ENCODE measurements around the gene CYB561D2. TPM values are rescaled to one million over a fixed set of nuclear protein-coding genes. Genes with fewer than 3 reads are reported as not detected.

CYB561D2 gene
- total RNA-seq, 6 donors from 2014 or later = 13.2 to 35.4 (median 26.8) TPM

- DNase-seq = peak in 1 of 2 donors; percentile 75
Measured at GRCh38 chr3:50324351-50325112, 26.1 kb upstream of the CYB561D2 start.

GRCh38 chr3:50325113-50325480, 25.6 kb upstream of the CYB561D2 start:
- 92 to 100% methylated on average over 1 to 2 of the region's 2 CpGs for WGBS, 2 donors
- no peak for ATAC-seq (ENCODE audit: low FRiP score in 2 of 2)

More at GRCh38 chr3:50324351-50325112, 26.1 kb upstream of the CYB561D2 start:
- H3K9me3 ChIP-seq = no peaks in the 10 kb centered on the region
- peak in 1 of 2 donors; percentile 32 for ATAC-seq (ENCODE audit: low FRiP score in 2 of 2)
- H3K27ac ChIP-seq = peak overlapping the region; percentile 94 to 97 (median 95)
- peaks cover 0 to 39% (median 23%) of the 10 kb centered on the region in 4 donors for H3K36me3 ChIP-seq
- TF ChIP-seq POLR2AphosphoS5 (IDR thresholded peaks at IDR 0.05) = peak in 1 of 2 donors; percentile 35
- TF ChIP-seq EP300 (IDR thresholded peaks at IDR 0.05) = no peak
- no peak for TF ChIP-seq POLR2A (IDR thresholded peaks at IDR 0.05)
- peak; percentile 86 to 95 (median 91) for TF ChIP-seq CTCF (IDR thresholded peaks at IDR 0.05)
- peak overlapping the region in 1 of 4 donors; percentile 96 for H3K4me3 ChIP-seq
- no peaks in the 10 kb centered on the region for H3K27me3 ChIP-seq
- WGBS, 2 donors = 32 to 42% methylated on average over 1 to 4 of the region's 4 CpGs
- peaks cover 51 to 82% (median 69%) of the 10 kb centered on the region in 4 donors for H3K4me1 ChIP-seq

GRCh38 chr3:50325497-50326181, 25.0 kb upstream of the CYB561D2 start:
- Histone ChIP-seq H3K27me3 (no peaks in the 10 kb centered on the region), H3K4me3 (no peak overlapping the region), H3K36me3 (peaks cover 9 to 39% (median 29%) of the 10 kb centered on the region in 4 donors), H3K9me3 (no peaks in the 10 kb centered on the region), H3K27ac (peak overlapping the region; percentile 94 to 97 (median 95)), H3K4me1 (peaks cover 43 to 71% (median 58%) of the 10 kb centered on the region in 4 donors)
- TF ChIP-seq POLR2A (IDR thresholded peaks at IDR 0.05) = no peak
- TF ChIP-seq EP300 (IDR thresholded peaks at IDR 0.05) = no peak
- TF ChIP-seq CTCF (IDR thresholded peaks at IDR 0.05) = no peak
- no peak for TF ChIP-seq POLR2AphosphoS5 (IDR thresholded peaks at IDR 0.05)
- ATAC-seq (ENCODE audit: low FRiP score in 2 of 2) (no peak), DNase-seq (no peak)
- 76 to 78% methylated on average over 9 to 11 of the region's 11 CpGs for WGBS, 2 donors

More at GRCh38 chr3:50325113-50325480, 25.6 kb upstream of the CYB561D2 start:
- no peaks in the 10 kb centered on the region for H3K27me3 ChIP-seq
- TF ChIP-seq CTCF (IDR thresholded peaks at IDR 0.05) (no peak), POLR2A (IDR thresholded peaks at IDR 0.05) (no peak), POLR2AphosphoS5 (IDR thresholded peaks at IDR 0.05) (no peak), EP300 (IDR thresholded peaks at IDR 0.05) (no peak)
- no peaks in the 10 kb centered on the region for H3K9me3 ChIP-seq
- no peak for DNase-seq
- peak overlapping the region; percentile 94 to 97 (median 95) for H3K27ac ChIP-seq
- H3K4me3 ChIP-seq = no peak overlapping the region
- H3K4me1 ChIP-seq = peaks cover 46 to 76% (median 63%) of the 10 kb centered on the region in 4 donors
- H3K36me3 ChIP-seq = peaks cover 4 to 39% (median 24%) of the 10 kb centered on the region in 4 donors

- H3K9me3 ChIP-seq = no peaks in the 10 kb centered on the region
- H3K27ac ChIP-seq = peak overlapping the region in 2 of 4 donors; percentile 1 to 95
- peaks cover 14 to 39% (median 34%) of the 10 kb centered on the region in 4 donors for H3K36me3 ChIP-seq
- ATAC-seq (ENCODE audit: low FRiP score in 2 of 2) (no peak), DNase-seq (no peak)
- TF ChIP-seq POLR2AphosphoS5 (IDR thresholded peaks at IDR 0.05) = no peak
- TF ChIP-seq POLR2A (IDR thresholded peaks at IDR 0.05) = no peak
- TF ChIP-seq EP300 (IDR thresholded peaks at IDR 0.05) = no peak
- TF ChIP-seq CTCF (IDR thresholded peaks at IDR 0.05) = no peak
- peaks cover 43 to 70% (median 57%) of the 10 kb centered on the region in 4 donors for H3K4me1 ChIP-seq
- no peaks in the 10 kb centered on the region for H3K27me3 ChIP-seq
- no peak overlapping the region for H3K4me3 ChIP-seq
- WGBS, 2 donors = 89 to 92% methylated on average over 8 of the region's 8 CpGs
Measured at GRCh38 chr3:50326182-50326541, 24.5 kb upstream of the CYB561D2 start.

Data from upper lobe of left lung (tissue), 6 donors.